Measurements from ENCODE around the gene RUFY3. TPM values are rescaled to one million over a fixed set of nuclear protein-coding genes. Genes with fewer than 3 reads are reported as not detected.

RUFY3 gene
- total and polyA plus RNA-seq, 2 of the 13 experiments (the other 11 are each of a cell fraction or from before 2014, with no cell fraction given), result 17.9 to 25.3 TPM

DNA sequence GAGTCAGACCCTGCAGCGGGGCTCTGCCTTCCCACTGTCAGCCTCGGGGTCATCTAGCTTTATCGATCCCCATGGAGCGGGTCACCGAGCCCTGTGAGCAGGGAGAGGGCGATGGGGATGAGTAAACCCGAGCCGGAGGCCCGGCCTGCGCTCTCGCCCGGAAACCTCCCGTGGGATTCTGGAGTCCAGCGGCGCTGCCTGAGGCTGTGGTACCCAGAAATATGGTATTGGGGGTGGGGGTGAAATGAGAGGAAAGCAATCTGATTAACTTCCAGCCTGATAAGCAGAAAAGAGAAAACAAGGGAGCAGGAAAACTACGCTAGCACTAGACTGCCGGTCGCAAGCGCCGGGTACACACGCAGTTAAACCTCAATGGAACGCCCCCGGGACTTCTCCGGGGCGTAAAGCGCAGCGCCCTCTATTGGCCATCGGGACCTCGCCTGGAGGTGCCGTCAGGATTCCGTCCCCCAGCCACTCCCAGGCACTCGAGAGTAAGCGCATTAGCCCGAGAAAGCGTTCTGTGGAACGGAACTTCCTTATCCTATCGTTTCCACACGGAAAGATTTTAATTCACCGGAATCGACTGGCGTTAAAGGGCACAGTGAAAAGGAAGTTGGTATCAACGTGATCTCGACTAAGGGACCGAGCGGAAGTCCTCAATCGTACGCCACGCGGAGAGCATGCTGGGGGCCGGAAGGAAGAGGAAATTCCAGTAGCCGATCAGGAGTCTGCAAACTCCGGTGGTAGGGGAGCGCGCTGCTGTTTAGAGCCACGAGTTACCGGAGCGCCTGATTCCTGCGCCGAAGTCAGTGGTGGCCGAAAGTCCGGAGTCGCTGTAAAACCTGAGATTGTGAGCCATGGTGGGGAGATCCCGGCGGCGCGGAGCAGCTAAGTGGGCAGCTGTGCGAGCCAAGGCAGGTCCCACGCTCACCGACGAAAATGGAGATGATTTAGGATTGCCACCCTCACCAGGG is 33.7 kb upstream of the RUFY3 start, which contains the start of gene UTP3 (continued):
- TF ChIP-seq ZNF142 (CRISPR knock-in tag; IDR thresholded peaks at IDR 0.05) (no peak; the same call in 1 of the 2 replicates), TBP (CRISPR knock-in tag; IDR thresholded peaks at IDR 0.05) (no peak), ZNF552 (CRISPR knock-in tag; IDR thresholded peaks at IDR 0.05; ENCODE audit: borderline replicate concordance) (peak; percentile 70), MTF2 (CRISPR knock-in tag; IDR thresholded peaks at IDR 0.05; ENCODE audit: borderline replicate concordance) (no peak), KDM4B (CRISPR knock-in tag; IDR thresholded peaks at IDR 0.05) (peak; percentile 87; the same call in 1 of the 2 replicates), KLF11 (CRISPR knock-in tag; IDR thresholded peaks at IDR 0.05) (peak; percentile 68; the same call in 1 of the 2 replicates), HOXD1 (CRISPR knock-in tag; IDR thresholded peaks at IDR 0.05) (peak; percentile 14; the same call in 1 of the 2 replicates), ZNF446 (CRISPR knock-in tag; IDR thresholded peaks at IDR 0.05) (no peak), KLF6 (CRISPR knock-in tag; IDR thresholded peaks at IDR 0.05) (peak; percentile 88; the same call in 1 of the 2 replicates), CCDC6 (CRISPR knock-in tag; IDR thresholded peaks at IDR 0.05) (no peak), ZNF333 (CRISPR knock-in tag; IDR thresholded peaks at IDR 0.05; ENCODE audit: borderline replicate concordance) (peak; percentile 21; the same call in 1 of the 2 replicates), ZNF792 (CRISPR knock-in tag; IDR thresholded peaks at IDR 0.05) (peak; percentile 96), HNF1A (IDR thresholded peaks at IDR 0.05; ENCODE audit: low read depth) (0 out of 2 replicates have a peak, but pooled peaks have one; percentile 21), HNF1A (CRISPR knock-in tag; IDR thresholded peaks at IDR 0.05; ENCODE audit: borderline replicate concordance) (peak; percentile 85; the same call in 1 of the 2 replicates), ZNF839 (CRISPR knock-in tag; IDR thresholded peaks at IDR 0.05; ENCODE audit: borderline replicate concordance) (peak; percentile 73; the same call in 1 of the 2 replicates), ZNF337 (CRISPR knock-in tag; IDR thresholded peaks at IDR 0.05; ENCODE audit: borderline replicate concordance, low read depth) (peak; percentile 55; the same call in 1 of the 2 replicates), MIER3 (CRISPR knock-in tag; IDR thresholded peaks at IDR 0.05; ENCODE audit: borderline replicate concordance) (peak; percentile 89; the same call in 1 of the 2 replicates), ZZZ3 (CRISPR knock-in tag; IDR thresholded peaks at IDR 0.05; ENCODE audit: borderline replicate concordance) (peak; percentile 98; the same call in 1 of the 2 replicates), KAT2B (IDR thresholded peaks at IDR 0.05; ENCODE audit: borderline replicate concordance, low read depth, low read length) (peak; percentile 24; the same call in 1 of the 2 replicates), MAFG (CRISPR knock-in tag; IDR thresholded peaks at IDR 0.05) (no peak)
